ENCODE results near the gene GBP7.
"Not testable (repeated sequence)": the region's sequence is repeated elsewhere in the genome, so short reads cannot be mapped to it uniquely, and the experiment has no call there.

Gene GBP7

DNA sequence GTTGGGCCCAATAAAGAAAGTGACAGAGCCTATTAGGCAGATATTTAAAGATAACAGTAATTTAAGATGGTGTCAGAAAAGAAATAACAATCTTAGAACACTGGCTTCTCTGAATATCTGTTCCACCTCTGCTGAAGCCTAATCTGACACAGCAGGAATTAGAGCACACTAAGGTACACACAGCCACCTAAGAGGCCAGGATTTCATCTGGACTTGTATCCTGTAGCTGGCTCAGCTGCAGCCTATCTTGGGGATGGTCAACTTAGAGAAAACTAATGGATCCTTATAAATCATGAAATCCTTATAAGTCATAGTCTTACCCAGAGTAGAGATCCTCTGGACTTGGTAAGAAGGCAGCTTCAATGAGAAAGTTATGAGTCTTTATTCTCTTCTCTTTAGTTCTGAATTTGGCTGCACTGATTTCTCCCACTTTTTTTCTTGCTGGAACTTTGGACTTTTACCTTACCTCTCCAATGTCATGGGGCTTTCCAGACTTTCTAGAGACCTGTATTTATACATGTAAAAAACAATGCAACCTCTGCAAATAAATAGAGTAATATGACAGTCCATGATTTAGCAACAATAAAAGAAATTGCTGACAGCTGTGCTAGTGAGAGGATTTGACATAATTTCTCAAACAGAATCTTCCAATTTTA lies at the start of gene GBP7:
Gene GBP7 (minus strand): TSS at position 403 of the 656 bp plus-strand sequence. CDS start 4,068 bp downstream, outside the sequence.
- DNase-seq, result no peak

- no peak for DNase-seq
These were observed 45.5 kb upstream of the GBP7 start for GRCh38 chr1:89221341-89221740.

- not testable (repeated sequence) for DNase-seq
These were observed 44.0 kb upstream of the GBP7 start for GRCh38 chr1:89219851-89220250.

DNA sequence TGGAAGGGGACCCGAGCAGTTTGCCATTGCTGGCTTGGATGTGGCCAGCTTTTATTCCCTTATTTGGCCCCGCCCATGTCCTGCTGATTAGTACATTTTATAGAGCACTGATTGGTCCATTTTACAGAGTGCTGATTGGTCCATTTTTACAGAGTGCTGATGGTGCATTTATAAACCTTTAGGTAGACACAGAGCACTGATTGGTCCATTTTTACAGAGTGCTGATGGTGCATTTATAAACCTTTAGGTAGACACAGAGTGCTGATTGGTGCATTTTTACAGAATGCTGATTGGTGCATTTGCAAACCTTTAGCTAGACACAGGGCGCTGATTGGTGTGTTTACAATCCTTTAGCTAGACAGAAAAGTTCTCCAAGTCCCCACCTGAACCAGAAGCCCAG lies 43.1 kb upstream of the GBP7 start:
- DNase-seq, result not testable (repeated sequence)

GRCh38 chr1:89213347-89213746 lies 37.5 kb upstream of the GBP7 start:
- DNase-seq, result no peak

DNA sequence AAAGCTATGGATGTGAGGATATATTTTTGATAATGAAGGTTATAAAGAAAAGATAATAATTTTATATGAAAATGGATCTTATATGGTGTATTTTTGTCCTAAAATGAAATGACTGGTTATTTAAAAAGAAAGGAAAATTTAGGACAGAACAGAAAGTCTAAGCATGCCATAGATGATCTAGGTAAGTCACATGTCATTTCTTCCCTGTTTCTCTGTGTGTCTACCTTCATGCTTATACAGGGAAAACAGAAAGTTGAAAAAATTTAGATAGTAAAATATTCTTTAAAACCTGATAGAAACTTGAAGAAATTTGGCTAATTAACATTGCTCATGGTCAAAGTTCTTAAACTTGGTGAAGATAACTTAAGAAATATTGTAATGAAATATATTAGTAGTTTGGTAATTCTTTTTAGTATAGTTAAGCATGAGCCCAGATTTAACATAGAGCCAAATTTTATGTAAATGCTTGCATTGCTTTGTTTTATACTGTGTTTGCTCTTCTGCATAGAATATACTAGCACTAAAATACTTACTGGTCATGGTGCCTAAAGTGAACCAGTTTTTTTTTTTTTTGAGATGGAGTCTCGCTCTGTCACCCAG lies 35.3 kb upstream of the GBP7 start:
- DNase-seq, result no peak

- no peak for DNase-seq
These were observed 30.6 kb upstream of the GBP7 start for GRCh38 chr1:89206373-89206772.

DNA sequence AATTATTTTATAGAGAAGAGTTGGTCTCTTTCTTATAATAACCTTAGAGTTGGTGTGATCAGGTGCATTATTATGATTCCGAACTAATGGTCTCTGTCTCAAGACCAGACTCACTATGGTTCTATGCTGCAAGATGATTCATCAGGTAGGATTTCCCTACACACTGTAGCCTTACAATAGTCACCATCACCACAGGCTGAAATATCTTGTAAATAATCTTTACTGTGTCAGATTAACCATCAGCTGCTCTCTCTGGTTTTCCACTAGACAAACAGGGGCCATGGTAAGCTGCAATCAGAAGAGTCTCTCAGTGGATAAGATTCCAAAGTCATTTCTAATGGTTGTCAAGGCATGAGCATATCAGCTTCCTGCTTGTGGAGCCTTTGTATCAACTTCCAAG lies 27.4 kb upstream of the GBP7 start:
- DNase-seq, result no peak

- no peak for DNase-seq
These were observed 25.4 kb upstream of the GBP7 start for GRCh38 chr1:89201106-89201794.

DNA sequence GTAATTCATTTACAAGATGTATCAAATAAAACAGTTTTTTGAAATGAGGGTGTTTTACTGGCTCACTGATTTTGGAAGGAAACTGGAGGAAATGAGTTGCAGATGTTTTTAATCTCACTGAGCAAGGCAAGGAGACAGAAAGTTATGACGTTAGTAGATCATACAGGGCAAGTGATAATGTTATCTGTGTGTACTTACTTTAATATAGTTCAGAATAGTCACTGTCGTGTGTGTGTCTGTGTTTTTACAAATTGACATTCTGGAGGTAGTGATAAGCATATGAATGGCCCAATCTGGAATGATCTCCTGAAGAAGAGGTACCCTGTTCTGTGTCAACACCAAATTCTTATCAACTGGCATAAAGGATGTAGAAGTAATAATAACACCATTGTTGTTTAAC lies 24.9 kb upstream of the GBP7 start:
- no peak for DNase-seq

DNA sequence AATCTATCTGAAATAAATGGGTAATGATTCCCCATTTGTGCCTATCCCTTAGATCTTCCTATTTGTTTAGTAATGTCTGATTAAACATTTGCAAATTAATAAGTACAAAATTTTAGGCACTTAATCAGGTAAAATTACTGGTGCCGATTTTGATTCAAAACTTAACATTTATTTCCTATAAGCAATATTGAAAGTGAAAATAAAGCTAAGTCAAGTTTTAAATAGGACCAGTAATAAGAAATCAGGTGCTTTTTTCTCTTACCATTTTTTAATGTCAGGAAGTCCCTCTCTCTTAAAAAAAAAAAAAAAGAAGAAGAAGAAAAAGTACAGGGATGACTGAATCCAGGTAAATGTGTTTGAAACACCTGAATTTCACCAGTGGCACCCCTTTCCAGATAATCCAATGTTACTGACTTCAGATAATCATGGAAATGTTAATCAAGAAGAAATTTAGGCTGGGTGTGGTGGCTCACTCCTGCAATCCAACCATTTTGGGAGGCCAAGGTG lies 23.8 kb upstream of the GBP7 start:
- DNase-seq, result no peak

DNA sequence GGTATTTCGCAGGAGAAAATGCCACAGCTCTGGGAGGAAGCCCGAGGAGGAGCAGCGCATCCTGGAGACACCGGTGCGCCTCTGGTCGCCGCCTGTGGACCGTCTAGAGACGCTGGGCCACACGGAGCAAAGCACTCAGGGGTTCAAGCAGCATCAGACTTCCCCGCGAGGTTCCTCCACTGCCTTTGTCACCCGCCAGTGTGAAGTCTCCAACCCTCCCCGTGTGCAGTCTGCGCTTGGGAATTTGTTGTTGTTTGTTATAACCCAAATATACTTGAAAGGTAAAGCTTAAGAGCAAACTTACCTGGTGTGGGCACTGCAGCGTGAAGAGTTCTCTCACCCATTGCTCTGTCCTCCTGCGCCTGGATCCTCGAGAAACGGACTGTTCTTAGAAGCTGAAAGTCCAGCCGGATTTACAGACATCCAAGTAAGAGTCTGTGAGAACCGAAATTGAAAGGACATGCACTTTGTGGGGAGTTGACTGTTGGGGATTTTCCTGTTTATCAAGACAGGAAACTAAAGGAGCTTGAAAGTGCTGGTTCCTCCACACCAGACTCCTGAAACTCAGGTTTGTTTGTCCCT lies 22.8 kb upstream of the GBP7 start, which contains the start of gene GBP4:
Gene GBP4 (minus strand): TSS at position 452 of the 582 bp plus-strand sequence. CDS start 108 bp downstream, at position 344.
- no peak for DNase-seq

- DNase-seq, result no peak
These were observed 22.3 kb upstream of the GBP7 start for GRCh38 chr1:89198081-89198480.

DNA sequence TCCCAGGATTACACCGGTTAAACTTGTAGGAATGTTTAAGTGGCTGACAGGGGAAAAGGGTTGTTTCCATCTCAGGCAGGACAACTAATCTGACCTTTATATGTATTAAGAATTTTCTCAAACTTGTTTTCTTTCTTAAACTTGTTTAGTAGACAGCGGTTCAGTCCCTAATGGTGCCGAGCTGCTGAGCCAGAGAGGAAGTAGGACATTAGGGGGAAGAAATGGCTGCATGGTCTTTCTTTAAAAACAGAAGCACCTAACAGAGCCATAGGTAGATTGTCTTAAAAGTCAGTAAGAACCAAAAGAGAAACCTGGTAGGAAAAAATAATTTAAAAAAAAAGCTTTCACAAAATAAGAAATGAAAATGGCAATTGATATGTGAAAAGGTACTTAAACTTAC lies 19.7 kb upstream of the GBP7 start:
- no peak for DNase-seq

DNA sequence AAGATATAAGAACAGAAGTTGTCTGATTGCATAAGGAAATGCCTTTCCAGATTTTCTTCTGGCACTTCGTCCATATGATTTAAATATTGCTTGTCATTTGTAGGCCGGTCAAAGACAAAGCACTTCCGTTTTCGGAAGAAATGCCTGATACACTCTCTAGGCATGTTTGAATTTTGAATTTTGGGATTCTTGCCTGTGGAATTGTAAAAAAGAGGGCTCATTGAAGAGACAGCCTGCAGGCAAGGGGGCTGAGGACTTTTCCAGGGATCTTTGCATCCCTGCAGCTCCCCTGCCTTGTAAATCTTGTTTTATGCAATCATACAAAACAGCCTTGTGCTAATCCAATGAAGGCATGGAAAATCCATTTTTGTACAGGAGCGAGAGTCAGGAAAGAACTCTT lies 15.5 kb upstream of the GBP7 start:
- DNase-seq, result no peak

DNA sequence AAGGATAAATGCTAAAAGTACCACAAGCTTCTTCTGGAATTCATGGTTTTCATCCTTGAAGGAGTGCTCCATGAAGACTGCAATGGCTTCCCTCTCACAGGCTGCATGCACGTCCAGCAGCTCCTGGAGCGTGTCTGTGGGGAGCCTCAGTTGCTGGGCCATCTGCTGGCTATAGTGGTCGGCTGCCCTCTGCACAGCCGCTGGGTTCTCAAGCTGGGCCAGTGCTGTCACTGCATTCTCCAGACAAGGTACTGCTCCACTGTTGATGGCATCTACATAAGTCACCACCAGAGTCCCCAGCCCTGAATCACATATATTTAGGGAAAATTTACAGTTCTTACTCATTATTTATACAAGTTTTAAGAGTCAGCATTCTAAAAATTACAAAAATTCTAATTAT lies 14.2 kb upstream of the GBP7 start:
- no peak for DNase-seq

GRCh38 chr1:89179343-89179742 lies 3.5 kb upstream of the GBP7 start:
- no peak for DNase-seq

- no peak for DNase-seq
These were observed 1.2 kb upstream of the GBP7 start for GRCh38 chr1:89176971-89177370.

- DNase-seq, result no peak
These were observed 1.3 kb downstream of the GBP7 start for GRCh38 chr1:89174491-89174890.

DNA sequence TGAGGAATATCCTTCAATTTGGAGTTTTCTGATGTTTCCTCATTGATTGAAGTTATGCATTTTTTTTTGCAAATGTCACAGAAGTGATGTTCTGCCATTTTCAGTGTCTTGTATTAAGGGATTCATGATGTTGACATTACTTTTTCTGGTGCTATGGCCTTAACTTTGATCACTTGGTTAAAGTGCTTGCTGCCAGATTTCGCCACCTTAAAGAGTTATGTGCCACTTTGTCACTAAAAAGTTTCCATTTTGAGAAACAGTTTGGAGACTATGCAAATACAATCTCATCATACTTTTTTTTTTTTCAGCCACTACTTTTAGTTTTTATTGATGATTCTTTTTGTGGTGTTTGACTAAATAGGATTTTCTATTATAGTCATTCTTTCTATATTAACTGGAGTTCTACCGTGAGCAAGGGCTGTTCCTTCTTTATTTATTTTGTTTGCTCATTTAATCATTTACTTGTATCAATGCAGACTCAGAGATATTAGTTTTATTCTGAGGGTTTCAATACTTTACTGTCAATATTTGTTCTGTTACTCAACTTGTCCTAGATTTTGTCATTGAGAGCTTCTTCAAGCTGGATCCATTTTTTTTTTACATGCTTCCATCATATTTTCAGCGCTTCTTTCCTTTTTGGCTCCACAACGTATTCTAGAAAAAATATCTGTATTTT lies 3.2 kb downstream of the GBP7 start:
- DNase-seq, result no peak

DNA sequence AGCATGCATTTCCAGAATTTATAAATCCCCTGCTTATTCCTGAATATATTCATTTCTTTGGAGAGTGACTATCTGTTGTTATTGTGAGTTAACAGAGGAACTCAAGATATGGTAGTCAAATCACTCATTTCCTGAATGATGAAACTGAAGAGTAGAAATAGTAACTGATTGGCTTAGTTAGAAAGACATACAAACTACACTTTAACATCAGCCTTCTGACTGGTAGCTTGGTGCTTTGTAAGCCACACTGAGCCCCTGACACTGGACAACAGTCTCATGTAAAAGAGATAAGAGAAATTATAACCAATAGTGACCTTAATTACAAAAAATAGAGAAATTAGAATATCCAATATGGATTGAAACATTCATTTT lies 4.8 kb downstream of the GBP7 start:
- DNase-seq, result no peak

GRCh38 chr1:89170170-89171066 lies 5.4 kb downstream of the GBP7 start:
- no peak for DNase-seq
